GM12865 (cell line): ENCODE measurements around the gene GNMT.

Experiments
- DNase-seq: peaks from one replicate; pipeline ENCODE4 v3.0.0; 2010; ENCODE audit warnings: low read depth
- H3K4me3 ChIP-seq: 2 replicates; pipeline ENCODE4 v1.5.1; 2011; ENCODE audit warnings: mild to moderate bottlenecking, low read depth, low read length, control low read depth
- TF ChIP-seq, protein P1 (sequence below): IDR thresholded peaks from 2 replicates; pipeline ENCODE4 v1.5.1; 2011; ENCODE audit warnings: low read length, control low read depth, low read depth, inconsistent platforms; ENCODE audit not compliant: insufficient read depth; ENCODE audit errors: missing control alignments

The GNMT gene

DNA sequence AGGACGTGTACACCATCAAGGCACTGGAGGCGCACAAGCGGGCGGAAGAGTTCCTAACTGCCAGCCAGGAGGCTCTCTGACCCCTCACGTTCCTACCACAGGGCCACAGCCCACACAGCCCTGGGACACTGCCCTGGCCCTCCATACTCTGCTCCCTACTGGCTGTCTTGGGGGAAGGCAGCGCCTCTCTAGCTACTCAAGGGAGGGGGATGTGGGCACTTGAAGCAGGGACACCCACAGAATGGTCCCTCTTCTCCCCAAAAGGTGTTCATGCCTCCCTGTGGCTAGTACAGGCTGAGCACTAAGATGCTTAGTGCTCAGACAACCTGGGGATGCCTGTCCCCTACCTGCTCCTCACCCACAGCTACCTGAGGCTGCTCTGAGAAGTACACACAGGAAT is 50.7 kb downstream of the GNMT start:
- DNase-seq: no peak
- H3K4me3 ChIP-seq: no peak overlapping the region
- TF ChIP-seq, protein P1, sequence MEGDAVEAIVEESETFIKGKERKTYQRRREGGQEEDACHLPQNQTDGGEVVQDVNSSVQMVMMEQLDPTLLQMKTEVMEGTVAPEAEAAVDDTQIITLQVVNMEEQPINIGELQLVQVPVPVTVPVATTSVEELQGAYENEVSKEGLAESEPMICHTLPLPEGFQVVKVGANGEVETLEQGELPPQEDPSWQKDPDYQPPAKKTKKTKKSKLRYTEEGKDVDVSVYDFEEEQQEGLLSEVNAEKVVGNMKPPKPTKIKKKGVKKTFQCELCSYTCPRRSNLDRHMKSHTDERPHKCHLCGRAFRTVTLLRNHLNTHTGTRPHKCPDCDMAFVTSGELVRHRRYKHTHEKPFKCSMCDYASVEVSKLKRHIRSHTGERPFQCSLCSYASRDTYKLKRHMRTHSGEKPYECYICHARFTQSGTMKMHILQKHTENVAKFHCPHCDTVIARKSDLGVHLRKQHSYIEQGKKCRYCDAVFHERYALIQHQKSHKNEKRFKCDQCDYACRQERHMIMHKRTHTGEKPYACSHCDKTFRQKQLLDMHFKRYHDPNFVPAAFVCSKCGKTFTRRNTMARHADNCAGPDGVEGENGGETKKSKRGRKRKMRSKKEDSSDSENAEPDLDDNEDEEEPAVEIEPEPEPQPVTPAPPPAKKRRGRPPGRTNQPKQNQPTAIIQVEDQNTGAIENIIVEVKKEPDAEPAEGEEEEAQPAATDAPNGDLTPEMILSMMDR: no peak

DNA sequence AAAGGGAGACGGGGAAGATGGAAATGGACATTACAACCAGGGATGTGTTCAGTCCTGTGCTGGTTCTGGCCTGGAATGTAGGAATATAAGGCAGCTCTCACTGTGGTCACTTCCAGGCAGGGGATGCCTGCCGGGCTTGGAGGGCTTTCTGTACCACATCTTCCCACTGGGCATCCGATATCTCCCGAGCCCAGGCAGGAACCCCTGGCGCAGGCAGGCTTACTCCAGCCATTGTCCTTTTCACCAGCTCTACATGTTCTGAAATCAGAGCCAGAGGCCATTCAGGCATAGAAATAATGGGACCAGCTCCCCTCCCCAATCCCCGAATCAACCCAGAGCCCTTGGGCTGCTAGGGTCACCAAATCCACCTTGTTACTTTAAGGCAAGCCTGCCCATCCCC is 51.8 kb downstream of the GNMT start:
- TF ChIP-seq, protein P1: no peak
- no peak for DNase-seq
- peak overlapping the region; percentile 94 for H3K4me3 ChIP-seq

DNA sequence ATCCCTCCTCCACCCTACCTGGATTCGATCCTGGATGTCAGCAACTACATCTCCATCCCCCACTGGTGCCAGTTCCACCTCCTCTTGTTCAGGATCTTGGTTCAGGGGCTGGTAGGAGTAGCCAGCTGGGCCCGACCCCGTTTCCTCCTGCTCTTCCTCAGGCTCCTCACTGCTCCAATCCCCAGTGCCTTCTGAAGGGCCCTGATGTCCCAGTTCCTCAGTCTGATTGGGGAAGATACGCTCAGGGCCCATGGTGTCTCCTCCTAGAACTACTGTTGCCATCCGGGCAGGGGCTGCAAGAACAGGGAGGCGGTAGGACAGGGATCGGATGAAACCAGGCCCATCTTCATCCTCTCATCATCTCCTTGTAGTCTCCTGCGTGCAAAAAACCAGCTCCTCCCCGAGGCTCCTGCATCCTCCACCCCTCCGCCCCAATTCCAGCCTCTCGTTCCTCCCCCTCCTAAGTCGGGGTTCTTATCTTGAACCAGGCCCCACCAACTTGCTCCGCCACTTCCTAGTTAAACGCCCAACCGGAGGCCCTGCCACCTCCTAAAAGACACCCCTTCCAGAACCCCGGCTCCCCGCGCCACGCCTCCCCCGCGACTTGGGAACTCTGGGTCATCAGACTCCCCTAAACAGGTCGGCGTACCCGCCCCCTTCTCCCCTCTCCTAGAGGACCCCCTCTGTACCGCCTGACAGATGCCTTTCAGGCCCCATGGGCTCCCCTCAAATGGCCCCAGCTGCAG is 52.7 kb downstream of the GNMT start:
- peak overlapping the region; percentile 94 for H3K4me3 ChIP-seq
- TF ChIP-seq, protein P1: no peak
- no peak for DNase-seq
